Caco-2 (cell line): ENCODE results near the gene DDX39B. TPM values are rescaled to one million over a fixed set of nuclear protein-coding genes. Genes with fewer than 3 reads are reported as not detected.
A peak's percentile ranks its signal among the peaks of the same experiment; 100 is the strongest.

Experiments used
- BruUV-seq: library from RNA; stranded (reverse); fragments of 400-500 nt; replicated peaks from 2 replicates; lab custom pipeline; 2021; lab: Mats Ljungman, UMichigan
- CTCF ChIA-PET: fragments of 300-600 bp; sonication (Branson Sonifier 250); formaldehyde crosslinking; loops from one replicate; lab custom pipeline; 2022; ENCODE audit warnings: antibody characterized with exemption; lab: Charles Lee
- POLR2A ChIA-PET: fragments of 300-600 bp; sonication (Branson Sonifier 250); formaldehyde crosslinking; loops from one replicate; lab custom pipeline; 2022; ENCODE audit warnings: antibody characterized with exemption; lab: Charles Lee
- DNase-seq, 2 experiments: peaks; one replicate each; pipeline versions ENCODE4 v3.0.0 to v3.0.0-alpha.2; 2020 to 2022
- H3K27me3 ChIP-seq: replicated peaks from 2 replicates; pipeline ENCODE4 v1.6.0; 2011; ENCODE audit warnings: low read length; ENCODE audit not compliant: control insufficient read depth, insufficient read depth
- H3K36me3 ChIP-seq: 2 replicates; pipeline ENCODE4 v1.5.1; 2011; ENCODE audit warnings: low read length; ENCODE audit not compliant: control insufficient read depth, insufficient read depth
- H3K4me1 ChIP-seq: fragments of 250-450 bp; sonication (Bioruptor Pico); 2 replicates; pipeline ENCODE4 v1.5.1; 2020; ENCODE audit warnings: mild to moderate bottlenecking
- H3K4me3 ChIP-seq: 2 replicates; pipeline ENCODE4 v1.5.1; 2011; ENCODE audit warnings: low read depth, mild to moderate bottlenecking, control low read depth, low read length
- H3K9me3 ChIP-seq: fragments of 250-450 bp; sonication (Bioruptor Pico); 2 replicates; pipeline ENCODE4 v1.5.1; 2020; ENCODE audit warnings: mild to moderate bottlenecking, moderate library complexity
- H3K27ac Mint-ChIP-seq: one replicate; pipeline ENCODE4 v1.8.0; 2022; ENCODE audit warnings: mixed read lengths; ENCODE audit not compliant: unreplicated experiment
- H3K27me3 Mint-ChIP-seq: one replicate; pipeline ENCODE4 v1.8.0; 2022; ENCODE audit warnings: mixed read lengths; ENCODE audit not compliant: insufficient read depth, unreplicated experiment
- H3K36me3 Mint-ChIP-seq: one replicate; pipeline ENCODE4 v1.8.0; 2022; ENCODE audit warnings: mild to moderate bottlenecking, mixed read lengths; ENCODE audit not compliant: insufficient read depth, unreplicated experiment
- H3K4me1 Mint-ChIP-seq: one replicate; pipeline ENCODE4 v1.8.0; 2022; ENCODE audit warnings: low read depth, mixed read lengths; ENCODE audit not compliant: unreplicated experiment
- H3K4me3 Mint-ChIP-seq: one replicate; pipeline ENCODE4 v1.8.0; 2022; ENCODE audit warnings: mild to moderate bottlenecking, moderate library complexity, mixed read lengths; ENCODE audit not compliant: unreplicated experiment
- H3K9me3 Mint-ChIP-seq: one replicate; pipeline ENCODE4 v1.8.0; 2022; ENCODE audit warnings: mixed read lengths; ENCODE audit not compliant: unreplicated experiment
- CTCF ChIP-seq, 2 experiments: fragments of 200-600 bp in 1 of 2; IDR thresholded peaks; 1 replicate in 1 of 2; 2 replicates in 1 of 2; pipeline versions ENCODE4 v1.5.1 to v1.8.0; 2011 to 2022; ENCODE audit warnings: antibody characterized with exemption in 1 of 2, control low read depth in 1 of 2, inconsistent platforms in 1 of 2, low read depth in 1 of 2, low read length in 1 of 2, mild to moderate bottlenecking in 1 of 2, moderate library complexity in 1 of 2; ENCODE audit not compliant: insufficient read depth in 1 of 2, severe bottlenecking in 1 of 2, unreplicated experiment in 1 of 2
- intact Hi-C: fragments of 100-400 bp; cut with micrococcal nuclease; formaldehyde crosslinking; loops from one replicate; pipeline ENCODE4 v1.10.0; 2022; ENCODE audit not compliant: unreplicated experiment
- total RNA-seq: library from RNA; stranded (reverse); gene quantifications from 2 replicates; pipeline ENCODE4 v1.2.3, GENCODE V29; 2022

The DDX39B gene
- total RNA-seq, 1 experiment from 2014 or later = 416 TPM

GRCh38 chr6:31544676-31545075 lies 2.9 kb upstream of the DDX39B start:
- TF ChIP-seq CTCF (IDR thresholded peaks at IDR 0.05; ENCODE audit: insufficient read depth in 1 of 2, low read depth in 1 of 2, low read length in 1 of 2, severe bottlenecking in 1 of 2, unreplicated experiment in 1 of 2) = no peak
- Mint-ChIP-seq H3K4me3 (no peak overlapping the region), H3K36me3 (peaks cover 38% of the 10 kb centered on the region), H3K4me1 (peaks cover 20% of the 10 kb centered on the region), H3K27me3 (no peaks in the 10 kb centered on the region), H3K27ac (no peak overlapping the region), H3K9me3 (no peaks in the 10 kb centered on the region)
- Histone ChIP-seq H3K27me3 (no peaks in the 10 kb centered on the region), H3K4me1 (peaks cover 6% of the 10 kb centered on the region), H3K36me3 (no peaks in the 10 kb centered on the region), H3K4me3 (no peak overlapping the region), H3K9me3 (no peaks in the 10 kb centered on the region)
- intact Hi-C loops = loop anchor here (5.0 kb wide), 2 partner anchors 123 to 193 kb away; partner anchors contain the start of genes CLIC1, CSNK2B and LY6G5B
- POLR2A ChIA-PET = interaction anchor here (0.5 kb wide), 1 partner anchor 17 kb away, joined by 4 read pairs; no protein-coding TSS in a partner anchor
- CTCF ChIA-PET = interaction anchor here (0.7 kb wide), 1 partner anchor 54 kb away, joined by 3 read pairs; no protein-coding TSS in a partner anchor
- no peak for DNase-seq
- no TSS peak for BruUV-seq

GRCh38 chr6:31543639-31544038 lies 1.8 kb upstream of the DDX39B start:
- intact Hi-C loops = no loop called here
- no TSS peak for BruUV-seq
- DNase-seq = no peak
- Mint-ChIP-seq H3K27me3 (no peaks in the 10 kb centered on the region), H3K27ac (no peak overlapping the region), H3K36me3 (peaks cover 43% of the 10 kb centered on the region), H3K9me3 (no peaks in the 10 kb centered on the region), H3K4me3 (no peak overlapping the region), H3K4me1 (peaks cover 28% of the 10 kb centered on the region)
- H3K27me3 ChIP-seq = no peaks in the 10 kb centered on the region
- no peak overlapping the region for H3K4me3 ChIP-seq
- POLR2A ChIA-PET = no interaction called here
- H3K36me3 ChIP-seq = 0 out of 2 replicates have a peak, but pooled peaks cover 1% of the 10 kb centered on the region
- peaks cover 6% of the 10 kb centered on the region for H3K4me1 ChIP-seq
- H3K9me3 ChIP-seq = no peaks in the 10 kb centered on the region
- CTCF ChIA-PET = no interaction called here
- no peak for TF ChIP-seq CTCF (IDR thresholded peaks at IDR 0.05; ENCODE audit: insufficient read depth in 1 of 2, low read depth in 1 of 2, low read length in 1 of 2, severe bottlenecking in 1 of 2, unreplicated experiment in 1 of 2)

GRCh38 chr6:31541059-31541657 lies 645 bp downstream of the DDX39B start:
- CTCF ChIA-PET = interaction anchor here (1.4 to 2.4 kb wide), 2 partner anchors 57 to 63 kb away, joined by 3 to 6 read pairs; no protein-coding TSS in a partner anchor

More at GRCh38 chr6:31541059-31541657, 645 bp downstream of the DDX39B start:
- TF ChIP-seq CTCF (IDR thresholded peaks at IDR 0.05; ENCODE audit: insufficient read depth in 1 of 2, low read depth in 1 of 2, low read length in 1 of 2, severe bottlenecking in 1 of 2, unreplicated experiment in 1 of 2) = no peak
- Histone ChIP-seq H3K36me3 (peaks cover 4% of the 10 kb centered on the region), H3K4me1 (no peaks in the 10 kb centered on the region; the same call in 1 of the 2 replicates), H3K9me3 (no peaks in the 10 kb centered on the region), H3K4me3 (peak overlapping the region; percentile 67), H3K27me3 (no peaks in the 10 kb centered on the region)
- intact Hi-C loops = no loop called here
- POLR2A ChIA-PET = interaction anchor here (0.8 to 1.8 kb wide), 13 partner anchors 10 to 383 kb away, joined by 3 to 13 read pairs (median 5); partner anchors contain the start of genes APOM, C6orf47, GPANK1 and LSM2
- Mint-ChIP-seq H3K27ac (peak overlapping the region; percentile 91), H3K36me3 (peaks cover 66% of the 10 kb centered on the region), H3K9me3 (no peaks in the 10 kb centered on the region), H3K27me3 (no peaks in the 10 kb centered on the region), H3K4me1 (peaks cover 16% of the 10 kb centered on the region), H3K4me3 (peak overlapping the region; percentile 73)
- TSS peak; percentile 63 for BruUV-seq
- DNase-seq = peak in 1 of 2 experiments; percentile 46
